ENCODE data around the gene BAG1.

DNA sequence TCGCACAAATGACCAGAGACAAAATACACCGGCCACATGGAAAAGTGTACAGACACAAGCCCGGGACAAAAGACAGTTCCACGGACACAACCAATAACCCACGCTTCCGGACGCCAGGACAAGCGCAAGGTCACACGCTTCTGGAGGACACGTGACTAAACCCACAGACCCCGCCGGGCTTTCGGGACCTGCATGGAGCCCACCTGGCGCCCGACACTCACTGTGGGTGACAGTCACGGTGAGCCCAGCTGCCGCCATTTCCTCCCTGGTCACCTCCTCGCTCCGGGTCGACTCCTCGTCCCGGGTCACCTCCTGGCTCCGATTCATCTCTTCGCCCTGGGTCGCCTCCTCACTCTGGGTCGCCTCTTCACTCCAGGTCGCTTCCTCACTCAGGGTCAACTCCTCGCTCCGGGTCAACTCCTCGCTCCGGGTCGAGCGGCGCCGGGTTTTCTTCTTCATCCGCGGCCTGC lies 470 bp downstream of the BAG1 start:
- TF ChIP-seq ATF4 (CRISPR knock-in tag; IDR thresholded peaks at IDR 0.05) (no peak), CTCF (CRISPR knock-in tag; IDR thresholded peaks at IDR 0.05) (no peak), NFYB (CRISPR knock-in tag; IDR thresholded peaks at IDR 0.05) (no peak), CAMTA2 (CRISPR knock-in tag; IDR thresholded peaks at IDR 0.05; ENCODE audit: borderline replicate concordance) (no peak), TOE1 (CRISPR knock-in tag; IDR thresholded peaks at IDR 0.05) (no peak), EP300 (IDR thresholded peaks at IDR 0.05; ENCODE audit: low read depth in 2 of 2, low read length in 2 of 2) (no peak), EP300 (CRISPR knock-in tag; IDR thresholded peaks at IDR 0.05; ENCODE audit: borderline replicate concordance) (no peak), ZNF777 (CRISPR knock-in tag; IDR thresholded peaks at IDR 0.05) (no peak)

Measured in HepG2 (cell line).